Right ventricle myocardium superior (tissue), 1 donor: ENCODE results near the gene RAMP3. TPM values are rescaled to one million over a fixed set of nuclear protein-coding genes. Genes with fewer than 3 reads are reported as not detected.

ENCODE experiments used
- ATAC-seq: fragments of 200-7000 bp; cut with Tn5 transposase; one replicate; pipeline ENCODE4 v1.9.1; 2020; ENCODE audit warnings: mild to moderate bottlenecking; ENCODE audit not compliant: poor library complexity
- DNase-seq: peaks from one replicate; pipeline ENCODE4 v3.0.0-alpha.2; 2020
- intact Hi-C: fragments of 100-400 bp; cut with DNase I; formaldehyde crosslinking; loops from one replicate; pipeline ENCODE4 v1.11.2; 2022
- total RNA-seq: library from RNA; stranded (reverse); fragmentation: NEBNext Ultra II Directional; extraction: Animal tissue kit (Norgen Biotek cat#: 25700); gene quantifications from one replicate; pipeline ENCODE4 v1.2.1, GENCODE V29; 2021
- donor health status: DM: no; HTN: yes; CAD: no; lungs with severe emphysema.

RAMP3 gene
- total RNA-seq, 1 donor from 2014 or later = 31.2 TPM

- intact Hi-C loops = no loop called here
- ATAC-seq (no peak), DNase-seq (peak; percentile 13)
Observed at GRCh38 chr7:45173596-45174327, 16.2 kb downstream of the RAMP3 start.

GRCh38 chr7:45174328-45174610, 16.7 kb downstream of the RAMP3 start:
- ATAC-seq = no peak
- peak; percentile 6 for DNase-seq
- intact Hi-C loops = no loop called here

- intact Hi-C loops = no loop called here
- DNase-seq (peak; percentile 13), ATAC-seq (no peak)
Observed at GRCh38 chr7:45174966-45175765, 17.6 kb downstream of the RAMP3 start.

- ATAC-seq (no peak), DNase-seq (no peak)
- intact Hi-C loops = no loop called here
Observed at GRCh38 chr7:45176091-45176490, 18.5 kb downstream of the RAMP3 start.

- ATAC-seq = no peak
- peak; percentile 35 for DNase-seq
- intact Hi-C loops = no loop called here
Observed at GRCh38 chr7:45176886-45177731, 19.5 kb downstream of the RAMP3 start.

- ATAC-seq = no peak
- peak; percentile 31 for DNase-seq
- intact Hi-C loops = no loop called here
Observed at GRCh38 chr7:45177801-45178200, 20.2 kb downstream of the RAMP3 start.

GRCh38 chr7:45178241-45179225, 20.9 kb downstream of the RAMP3 start:
- intact Hi-C loops = no loop called here
- ATAC-seq (no peak), DNase-seq (peak; percentile 30)

- DNase-seq = no peak
- no peak for ATAC-seq
- intact Hi-C loops = no loop called here
Observed at GRCh38 chr7:45179666-45180065, 22.1 kb downstream of the RAMP3 start.

GRCh38 chr7:45180084-45180986, 22.7 kb downstream of the RAMP3 start:
- intact Hi-C loops = no loop called here
- DNase-seq (peak; percentile 32), ATAC-seq (no peak)

- ATAC-seq = no peak
- intact Hi-C loops = no loop called here
- DNase-seq = no peak
Observed at GRCh38 chr7:45181286-45181960, 23.8 kb downstream of the RAMP3 start.

GRCh38 chr7:45181991-45182855, 24.6 kb downstream of the RAMP3 start:
- DNase-seq (no peak), ATAC-seq (no peak)
- intact Hi-C loops = no loop called here

GRCh38 chr7:45182856-45183710, 25.5 kb downstream of the RAMP3 start:
- DNase-seq (no peak), ATAC-seq (no peak)
- intact Hi-C loops = no loop called here

- ATAC-seq = no peak
- intact Hi-C loops = no loop called here
- DNase-seq = no peak
Observed at GRCh38 chr7:45183711-45184210, 26.2 kb downstream of the RAMP3 start.

- no peak for DNase-seq
- no peak for ATAC-seq
- intact Hi-C loops = no loop called here
Observed at GRCh38 chr7:45184326-45185027, 26.9 kb downstream of the RAMP3 start.
